Coronary artery (tissue), 2 donors: ENCODE results near the gene OPRL1.

Experiments
- DNase-seq: peaks from one replicate; pipeline ENCODE4 v3.0.0-alpha.2; 2017; ENCODE audit warnings: low spot score
- H3K27ac ChIP-seq, 2 donors: fragments of 200-600 bp; sonication (generic); one replicate each; pipeline ENCODE4 v1.5.1; 2016 to 2019
- H3K4me3 ChIP-seq: fragments of 200-600 bp; sonication (generic); 2 replicates; pipeline ENCODE4 v1.5.1; 2016; ENCODE audit warnings: mild to moderate bottlenecking, moderate library complexity
- TF ChIP-seq, protein P1 (sequence below): fragments of 200-600 bp; sonication (generic); IDR thresholded peaks from one replicate; pipeline ENCODE4 v1.5.1; 2019; ENCODE audit warnings: antibody characterized with exemption

OPRL1 gene

GRCh38 chr20:64035933-64036345 lies 43.9 kb upstream of the OPRL1 start, which contains the start of gene C20orf204:
Gene C20orf204, plus strand, starts transcription at chr20:64036182. Its CDS starts 142 bp downstream, at chr20:64036324.
- TF ChIP-seq, protein P1, sequence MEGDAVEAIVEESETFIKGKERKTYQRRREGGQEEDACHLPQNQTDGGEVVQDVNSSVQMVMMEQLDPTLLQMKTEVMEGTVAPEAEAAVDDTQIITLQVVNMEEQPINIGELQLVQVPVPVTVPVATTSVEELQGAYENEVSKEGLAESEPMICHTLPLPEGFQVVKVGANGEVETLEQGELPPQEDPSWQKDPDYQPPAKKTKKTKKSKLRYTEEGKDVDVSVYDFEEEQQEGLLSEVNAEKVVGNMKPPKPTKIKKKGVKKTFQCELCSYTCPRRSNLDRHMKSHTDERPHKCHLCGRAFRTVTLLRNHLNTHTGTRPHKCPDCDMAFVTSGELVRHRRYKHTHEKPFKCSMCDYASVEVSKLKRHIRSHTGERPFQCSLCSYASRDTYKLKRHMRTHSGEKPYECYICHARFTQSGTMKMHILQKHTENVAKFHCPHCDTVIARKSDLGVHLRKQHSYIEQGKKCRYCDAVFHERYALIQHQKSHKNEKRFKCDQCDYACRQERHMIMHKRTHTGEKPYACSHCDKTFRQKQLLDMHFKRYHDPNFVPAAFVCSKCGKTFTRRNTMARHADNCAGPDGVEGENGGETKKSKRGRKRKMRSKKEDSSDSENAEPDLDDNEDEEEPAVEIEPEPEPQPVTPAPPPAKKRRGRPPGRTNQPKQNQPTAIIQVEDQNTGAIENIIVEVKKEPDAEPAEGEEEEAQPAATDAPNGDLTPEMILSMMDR = no peak
- no peak for DNase-seq
- H3K4me3 ChIP-seq = no peak within 1 kb of the TSS
- H3K27ac ChIP-seq = no peak within 1 kb of the TSS

DNA sequence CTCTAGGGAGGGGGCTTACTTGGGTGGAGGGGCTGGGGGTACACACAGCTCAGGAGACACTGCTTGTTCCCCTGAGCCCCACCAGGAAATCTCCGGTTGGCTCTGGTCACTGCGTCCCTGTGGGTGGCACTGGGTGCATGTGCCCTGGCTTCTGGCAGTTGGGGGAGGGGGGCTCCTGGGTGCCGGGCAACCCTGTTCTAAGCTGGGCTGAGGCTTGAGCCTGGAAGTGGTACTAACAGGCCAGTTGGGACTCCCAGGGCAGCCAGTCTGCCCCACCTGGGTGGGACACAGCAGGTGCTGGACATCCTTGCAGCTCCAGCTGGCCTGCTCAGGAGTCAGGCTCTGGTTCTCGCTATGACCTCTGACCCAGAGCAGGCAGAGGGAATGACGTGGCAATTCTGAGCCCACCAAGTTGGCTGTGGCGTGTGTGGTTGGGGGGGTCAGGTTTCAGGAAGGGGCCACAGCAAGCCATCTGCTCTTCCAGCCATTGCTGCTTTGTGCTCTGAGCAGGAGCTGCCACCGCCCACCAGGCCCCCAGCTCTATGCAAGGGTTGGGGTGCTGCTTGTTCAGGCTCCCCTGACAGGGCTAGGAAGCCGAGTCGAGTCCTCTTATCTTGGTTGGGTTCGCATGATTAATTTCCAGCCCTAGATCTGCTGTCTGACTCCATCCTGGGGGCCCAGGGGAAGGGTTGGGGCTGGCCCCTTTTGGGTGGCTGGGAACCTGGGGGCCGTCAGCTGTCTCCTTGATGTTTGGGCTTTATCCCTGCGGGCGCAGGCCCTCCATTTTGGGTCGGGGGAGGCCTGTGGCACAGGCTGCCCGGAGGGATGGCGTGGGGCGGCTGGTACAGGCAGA lies 43.3 kb upstream of the OPRL1 start:
- Histone ChIP-seq H3K4me3 (no peak overlapping the region), H3K27ac (no peak overlapping the region)
- DNase-seq = no peak
- TF ChIP-seq, protein P1 = no peak

GRCh38 chr20:64037199-64037497 lies 42.7 kb upstream of the OPRL1 start:
- TF ChIP-seq, protein P1 = no peak
- DNase-seq = no peak
- no peak overlapping the region for H3K4me3 ChIP-seq
- H3K27ac ChIP-seq = no peak overlapping the region

GRCh38 chr20:64037498-64038213 lies 42.2 kb upstream of the OPRL1 start:
- H3K27ac ChIP-seq = peak overlapping the region in 1 of 2 donors; percentile 63
- DNase-seq = no peak
- H3K4me3 ChIP-seq = peak overlapping the region; percentile 75
- TF ChIP-seq, protein P1 = no peak

DNA sequence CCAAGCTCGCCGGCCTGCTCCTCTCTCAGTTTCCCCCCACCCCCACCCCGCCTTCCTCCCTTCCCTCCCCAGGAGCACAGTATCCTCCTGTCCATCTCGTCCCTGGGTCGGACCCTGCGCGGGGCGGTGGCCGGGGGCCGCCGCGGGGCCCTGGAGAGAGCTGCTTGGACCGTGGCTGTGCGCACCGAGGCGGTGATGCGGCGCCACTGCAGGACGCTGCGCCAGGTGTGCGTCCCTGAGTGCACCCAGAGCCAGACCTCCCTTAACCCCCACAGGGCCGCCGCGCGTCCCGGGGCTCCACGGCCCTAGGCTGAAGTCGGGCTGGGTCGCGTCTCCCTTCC lies 41.7 kb upstream of the OPRL1 start:
- Histone ChIP-seq H3K27ac (peak overlapping the region in 1 of 2 donors; percentile 63), H3K4me3 (peak overlapping the region; percentile 75)
- DNase-seq = no peak
- TF ChIP-seq, protein P1 = no peak

DNA sequence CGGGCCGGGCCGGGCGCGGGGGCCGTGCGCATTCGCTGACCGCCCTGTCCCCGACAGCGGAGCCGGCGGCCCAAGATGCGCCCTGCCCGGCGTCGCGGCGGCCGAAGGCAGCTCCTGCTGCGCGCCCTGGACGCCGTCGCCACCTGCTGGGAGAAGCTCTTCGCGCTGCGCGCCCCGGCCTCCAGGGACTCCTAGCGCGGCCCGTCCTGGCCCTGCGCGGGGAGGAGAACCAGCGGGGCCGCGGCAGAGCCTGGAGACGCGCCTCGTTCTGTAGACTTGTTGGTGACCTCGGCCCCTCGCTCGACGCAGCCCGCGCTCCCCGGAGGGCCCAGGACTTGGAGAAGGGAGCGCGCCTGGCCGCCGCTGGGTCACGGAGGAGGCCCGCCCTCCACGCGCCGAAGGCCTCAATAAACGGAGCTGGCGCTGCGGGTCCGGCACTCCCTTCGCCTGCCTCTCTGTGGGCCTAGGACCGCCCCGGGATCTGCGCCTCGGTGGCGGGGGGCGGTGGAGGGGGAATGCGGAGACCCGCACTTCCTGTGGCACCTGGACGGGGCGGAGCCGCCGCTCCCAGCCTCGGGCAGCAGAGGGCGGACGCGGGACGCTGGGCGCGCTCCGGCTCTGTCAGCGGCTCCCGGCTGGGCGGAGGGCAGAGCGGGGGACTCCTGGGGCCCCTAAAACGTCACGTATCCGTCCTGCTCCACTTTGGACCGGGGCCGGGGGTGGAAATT lies 41.2 kb upstream of the OPRL1 start:
- TF ChIP-seq, protein P1 = peak; percentile 56
- Histone ChIP-seq H3K4me3 (peak overlapping the region; percentile 75), H3K27ac (peak overlapping the region in 1 of 2 donors; percentile 63)
- DNase-seq = no peak
